Choroid plexus epithelial cell (primary cell): ENCODE data around the gene HERC2.

Experiments
- DNase-seq: peaks from one replicate; pipeline ENCODE4 v3.0.0-alpha.2; 2010; ENCODE audit warnings: low read depth
- H3K4me3 ChIP-seq: 2 replicates; pipeline ENCODE4 v1.5.1; 2011; ENCODE audit warnings: low read depth, mild to moderate bottlenecking, control low read depth, low read length, moderate library complexity
- CTCF ChIP-seq: conservative IDR thresholded peaks from 2 replicates; pipeline ENCODE4 v1.5.1; 2011; ENCODE audit warnings: low read depth, mild to moderate bottlenecking, control low read depth, inconsistent platforms, low read length, moderate library complexity

Gene HERC2

GRCh38 chr15:28118083-28118482 is 203.9 kb downstream of the HERC2 start:
- no peak overlapping the region for H3K4me3 ChIP-seq
- TF ChIP-seq CTCF, result no peak
- DNase-seq, result no peak

GRCh38 chr15:28117432-28117990 is 204.5 kb downstream of the HERC2 start:
- no peak for TF ChIP-seq CTCF
- no peak overlapping the region for H3K4me3 ChIP-seq
- no peak for DNase-seq

GRCh38 chr15:28116521-28117431 is 205.2 kb downstream of the HERC2 start:
- H3K4me3 ChIP-seq, result no peak overlapping the region
- no peak for DNase-seq
- TF ChIP-seq CTCF, result no peak

GRCh38 chr15:28115871-28116270 is 206.1 kb downstream of the HERC2 start:
- H3K4me3 ChIP-seq, result no peak overlapping the region
- no peak for TF ChIP-seq CTCF
- no peak for DNase-seq

- DNase-seq, result peak; percentile 74
- TF ChIP-seq CTCF, result no peak
- no peak overlapping the region for H3K4me3 ChIP-seq
Observed at GRCh38 chr15:28114721-28115622, 207.0 kb downstream of the HERC2 start.

GRCh38 chr15:28114114-28114455 is 207.9 kb downstream of the HERC2 start:
- no peak for DNase-seq
- TF ChIP-seq CTCF, result no peak
- H3K4me3 ChIP-seq, result no peak overlapping the region
